HL-60/S4 treated with retinoic acid at 250 ng/mL for 4 days and 3 days (cell line): ENCODE measurements around the gene PRKCH.

ENCODE experiments used
- in situ Hi-C: fragments of 300-500 bp; cut with MboI; formaldehyde crosslinking; loops from 2 replicates; pipeline ENCODE4 v1.7.0; 2022; ENCODE audit warnings: low sequenced_read_pairs

PRKCH gene

GRCh38 chr14:61417883-61418455, 96.6 kb downstream of the PRKCH start:
- in situ Hi-C loops = no loop called here

DNA sequence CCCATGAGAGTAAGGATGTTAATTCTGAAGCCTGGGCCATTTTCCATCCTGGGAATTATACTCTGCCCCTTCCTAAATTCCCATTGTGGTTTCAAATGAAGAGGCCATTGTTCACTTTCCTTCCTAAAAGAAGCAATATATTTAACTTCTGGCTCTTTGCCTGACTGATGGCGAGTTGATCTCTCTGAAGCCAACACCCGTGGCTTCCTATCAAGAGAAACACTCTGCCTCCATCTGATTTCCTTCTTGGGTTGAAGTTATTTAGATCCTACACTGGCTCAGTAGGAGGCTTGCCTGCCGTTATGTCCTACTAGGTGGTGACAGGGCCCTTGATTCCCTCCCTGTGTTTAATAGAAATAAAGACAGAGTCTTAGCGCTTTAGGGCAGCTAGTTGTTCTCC, 97.4 kb downstream of the PRKCH start:
- in situ Hi-C loops = no loop called here

DNA sequence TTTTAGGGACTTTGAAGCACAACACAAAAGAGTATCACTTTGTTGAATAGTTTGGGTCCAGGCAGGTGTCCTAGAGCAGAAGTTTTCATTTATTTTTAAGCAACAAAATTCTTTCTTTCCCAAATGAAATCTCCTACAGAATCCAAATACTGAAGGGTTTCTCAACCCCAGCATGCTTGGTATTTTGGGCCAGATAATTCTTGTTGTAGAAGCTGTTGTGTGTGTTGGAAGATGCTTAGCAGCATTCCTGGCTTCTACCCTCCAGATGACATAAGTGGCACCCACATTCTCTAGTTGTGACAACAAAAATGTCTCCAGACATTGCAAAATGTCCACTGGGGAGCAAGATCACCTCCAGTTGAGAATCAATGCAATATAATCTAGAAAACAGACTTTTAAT, 97.8 kb downstream of the PRKCH start:
- in situ Hi-C loops = no loop called here

DNA sequence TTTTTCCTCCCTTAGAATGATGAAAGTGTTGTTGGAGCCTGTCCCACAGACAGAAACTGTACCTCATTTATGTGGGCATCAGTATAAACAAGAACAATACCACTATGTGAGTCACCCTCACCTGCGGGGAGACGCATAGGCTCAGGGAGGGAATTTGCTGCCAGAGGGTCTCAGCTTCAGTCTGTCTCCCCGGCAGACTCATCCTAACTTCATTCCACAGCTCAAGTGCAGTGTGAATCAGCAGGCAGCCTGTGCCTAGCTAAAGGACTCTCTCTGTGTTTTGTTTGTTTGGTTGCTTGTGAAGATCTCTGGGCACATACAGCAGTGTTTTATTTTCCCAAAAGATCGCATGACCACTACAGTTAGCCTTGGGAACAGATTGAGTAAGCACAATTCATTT, 98.9 kb downstream of the PRKCH start:
- in situ Hi-C loops = no loop called here

DNA sequence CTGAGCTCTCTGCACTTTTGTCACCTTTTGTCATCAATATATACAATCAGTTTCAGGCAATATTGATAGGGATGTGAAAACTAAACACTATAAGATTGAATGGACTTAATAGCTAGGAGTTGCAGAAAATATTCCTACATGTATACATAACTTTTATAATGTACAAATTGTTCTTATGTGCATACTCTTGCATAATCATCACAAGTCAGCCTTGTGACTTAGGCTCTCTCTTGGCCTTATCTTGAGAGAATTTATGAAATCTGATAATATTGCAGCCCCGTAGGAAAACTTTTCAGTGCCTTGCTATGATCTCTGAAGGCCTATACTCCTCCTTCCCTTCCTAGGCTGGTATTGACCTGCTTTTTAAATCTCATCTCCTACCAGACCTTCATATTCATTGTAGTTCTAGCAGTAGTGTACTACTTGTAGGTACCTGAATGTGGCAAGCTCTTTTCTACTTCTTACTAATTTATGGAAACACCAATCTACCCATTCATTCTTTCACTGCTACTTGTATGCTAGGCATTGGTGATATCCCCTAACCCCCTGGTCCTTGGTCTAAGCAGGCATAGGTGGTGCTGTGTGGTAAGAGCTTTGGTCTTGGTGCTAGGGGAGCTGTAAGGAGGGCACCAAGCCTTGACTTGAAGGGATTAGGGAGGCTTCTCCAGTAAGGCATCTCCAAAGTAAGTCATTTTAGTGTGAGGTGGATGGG, 100.0 kb downstream of the PRKCH start:
- in situ Hi-C loops = no loop called here

- in situ Hi-C loops = no loop called here
Observed at GRCh38 chr14:61426048-61426447, 104.7 kb downstream of the PRKCH start.

GRCh38 chr14:61428261-61428660, 106.9 kb downstream of the PRKCH start:
- in situ Hi-C loops = no loop called here

GRCh38 chr14:61429316-61429715, 107.9 kb downstream of the PRKCH start:
- in situ Hi-C loops = no loop called here

DNA sequence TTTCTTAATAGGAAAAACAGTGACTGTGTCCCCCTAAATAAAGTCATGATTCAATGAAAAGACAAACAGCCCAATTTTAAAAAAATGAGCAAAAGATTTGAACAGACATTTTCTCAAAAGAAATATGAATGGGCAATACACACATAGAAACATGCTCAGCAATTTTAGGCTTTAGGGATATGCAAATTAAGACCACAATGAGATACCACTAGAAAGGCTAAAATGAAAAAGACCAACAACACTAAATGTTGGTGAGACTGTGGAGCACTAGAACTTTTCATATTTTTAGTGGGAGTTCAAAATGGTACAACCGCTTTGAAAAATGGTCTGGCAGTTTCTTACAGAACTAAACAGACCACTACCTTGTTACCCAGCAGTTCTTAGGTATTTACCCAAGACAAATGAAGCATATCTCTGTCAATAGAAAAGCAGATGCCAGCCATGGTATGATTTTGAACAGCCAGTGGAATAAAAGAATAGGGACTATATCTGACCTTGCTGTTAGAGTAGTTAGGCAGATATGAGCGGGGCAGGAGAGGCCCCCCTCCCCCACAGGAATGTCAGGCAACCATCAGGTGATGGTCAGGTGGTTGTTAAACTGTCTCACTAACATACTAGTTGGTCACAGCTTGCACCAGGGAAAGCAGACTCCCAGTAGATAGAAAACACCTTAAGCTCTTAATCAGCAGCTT, 108.8 kb downstream of the PRKCH start:
- in situ Hi-C loops = no loop called here

DNA sequence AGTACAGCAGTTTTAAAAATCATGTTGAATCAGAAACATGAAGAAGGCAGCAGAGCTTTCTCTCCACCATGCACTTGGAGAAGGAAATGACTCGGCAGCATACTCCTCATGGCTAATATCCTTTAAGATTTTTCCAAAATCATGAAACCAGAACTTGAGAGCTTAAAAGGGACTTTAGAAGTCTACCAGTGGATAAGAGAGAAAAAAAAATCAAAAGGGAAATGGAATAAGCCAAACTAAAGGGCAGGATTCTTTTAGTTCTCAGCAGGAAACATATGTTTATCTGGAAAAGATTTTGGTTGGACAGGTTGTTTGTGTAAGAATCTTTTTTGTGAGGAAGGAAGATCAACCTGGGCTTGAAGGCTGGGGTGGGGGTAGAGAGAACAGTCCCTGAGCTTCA, 111.8 kb downstream of the PRKCH start:
- in situ Hi-C loops = no loop called here

DNA sequence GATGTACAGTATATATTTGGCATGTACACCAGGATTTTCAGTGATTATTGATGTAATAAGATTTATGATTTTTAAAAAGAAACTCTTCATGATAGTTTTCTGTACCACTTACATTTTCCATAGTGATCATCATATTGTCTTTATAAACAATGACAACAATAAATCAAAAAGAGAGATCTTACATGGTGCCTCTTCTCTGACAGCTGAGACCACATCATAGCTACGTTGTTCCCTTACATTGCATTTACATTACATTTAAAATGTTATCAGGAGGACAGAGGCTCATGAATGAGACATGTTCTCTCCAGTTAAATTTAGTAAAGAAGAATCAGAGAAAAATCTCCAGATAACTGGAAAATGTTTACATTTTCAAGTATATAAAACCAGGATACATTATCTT, 112.4 kb downstream of the PRKCH start:
- in situ Hi-C loops = no loop called here

DNA sequence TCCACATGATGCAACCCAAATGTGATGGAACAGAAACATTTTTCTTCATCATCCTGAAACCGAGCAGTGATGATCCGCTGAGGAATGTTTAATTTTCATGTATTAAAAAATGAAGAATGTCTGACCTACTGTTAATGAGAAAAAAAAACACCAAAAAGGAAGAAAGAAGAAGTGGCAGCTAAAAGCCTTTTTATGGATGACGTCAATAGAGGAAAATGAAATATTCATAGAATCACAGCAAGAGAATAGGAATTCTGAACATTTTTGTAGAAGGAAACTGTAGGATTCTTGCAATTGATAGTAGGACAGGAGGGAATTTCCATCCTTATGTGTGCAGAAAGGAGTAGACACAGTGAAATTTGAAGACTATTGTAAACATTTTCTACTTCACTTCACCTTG, 112.9 kb downstream of the PRKCH start:
- in situ Hi-C loops = no loop called here

- in situ Hi-C loops = no loop called here
Observed at GRCh38 chr14:61435563-61436337, 114.4 kb downstream of the PRKCH start.

GRCh38 chr14:61437381-61437780, 116.0 kb downstream of the PRKCH start:
- in situ Hi-C loops = no loop called here

DNA sequence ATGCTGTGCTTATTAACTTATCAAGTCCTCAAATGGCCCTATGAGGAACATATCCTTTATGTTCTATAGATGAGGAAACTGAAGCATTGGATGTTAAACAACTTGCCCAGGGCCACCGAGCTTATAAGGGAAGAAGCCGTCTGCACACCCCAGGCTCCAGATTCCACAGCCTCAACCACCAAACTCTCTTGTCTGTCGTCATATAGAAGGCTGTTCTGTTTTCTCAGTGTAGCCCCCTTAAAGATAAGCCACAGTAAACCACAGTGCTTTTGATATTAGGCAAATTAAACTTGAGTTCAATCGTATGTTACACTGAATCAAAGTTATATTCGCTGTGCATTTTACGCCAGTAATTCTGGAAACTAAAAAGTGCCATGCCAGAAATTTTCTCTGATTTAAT, 116.7 kb downstream of the PRKCH start:
- in situ Hi-C loops = no loop called here

GRCh38 chr14:61438497-61438859, 117.1 kb downstream of the PRKCH start:
- in situ Hi-C loops = no loop called here

GRCh38 chr14:61438860-61439765, 117.7 kb downstream of the PRKCH start:
- in situ Hi-C loops = no loop called here

DNA sequence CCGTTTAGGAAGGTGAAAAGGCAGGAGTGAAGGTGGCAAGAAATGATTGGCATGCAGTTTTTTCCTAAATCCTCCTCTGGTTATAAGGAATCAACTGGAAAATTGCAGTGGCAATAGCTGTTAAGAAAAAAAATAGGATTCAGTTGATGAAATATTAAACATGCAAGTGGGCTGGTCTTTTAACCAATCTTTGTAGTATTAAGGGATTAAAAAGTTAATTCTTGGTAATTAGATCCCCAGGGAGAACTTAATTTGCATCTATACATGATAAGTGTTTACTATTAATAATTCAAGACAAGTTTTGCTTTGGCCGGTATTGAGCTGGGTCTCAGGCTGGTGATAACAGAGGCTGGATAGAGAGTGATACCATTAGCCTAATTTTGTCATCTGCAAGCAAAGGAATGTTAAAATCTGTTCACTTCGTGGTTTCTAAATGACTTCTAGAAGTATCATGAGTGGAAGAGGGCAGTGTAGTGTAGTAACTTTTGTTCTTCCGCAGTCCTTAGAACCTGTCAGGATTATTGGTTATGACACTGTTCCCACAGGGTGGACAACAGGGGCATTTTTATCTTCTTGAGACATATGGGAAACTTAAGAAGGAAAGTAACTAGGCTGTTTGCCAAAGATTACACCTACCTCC, 118.5 kb downstream of the PRKCH start:
- in situ Hi-C loops = no loop called here

DNA sequence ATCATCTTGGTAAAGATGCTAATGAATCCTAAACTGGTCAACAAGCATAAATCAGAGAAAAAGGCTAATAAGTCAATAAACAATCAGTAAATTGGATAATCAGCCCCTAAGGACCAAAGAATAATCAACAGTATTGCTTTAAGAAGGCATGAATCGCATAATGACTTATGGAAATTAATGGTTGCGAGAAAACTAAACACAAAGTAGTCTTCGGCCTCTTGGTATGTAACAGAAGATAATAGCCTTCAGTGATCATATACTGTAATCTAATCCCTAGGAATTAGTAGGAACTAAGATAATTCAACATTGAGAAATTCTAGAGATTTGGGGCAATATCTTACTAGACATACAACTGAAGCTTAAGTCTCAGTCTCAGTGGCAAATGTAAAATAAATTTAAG, 122.1 kb downstream of the PRKCH start:
- in situ Hi-C loops = no loop called here

DNA sequence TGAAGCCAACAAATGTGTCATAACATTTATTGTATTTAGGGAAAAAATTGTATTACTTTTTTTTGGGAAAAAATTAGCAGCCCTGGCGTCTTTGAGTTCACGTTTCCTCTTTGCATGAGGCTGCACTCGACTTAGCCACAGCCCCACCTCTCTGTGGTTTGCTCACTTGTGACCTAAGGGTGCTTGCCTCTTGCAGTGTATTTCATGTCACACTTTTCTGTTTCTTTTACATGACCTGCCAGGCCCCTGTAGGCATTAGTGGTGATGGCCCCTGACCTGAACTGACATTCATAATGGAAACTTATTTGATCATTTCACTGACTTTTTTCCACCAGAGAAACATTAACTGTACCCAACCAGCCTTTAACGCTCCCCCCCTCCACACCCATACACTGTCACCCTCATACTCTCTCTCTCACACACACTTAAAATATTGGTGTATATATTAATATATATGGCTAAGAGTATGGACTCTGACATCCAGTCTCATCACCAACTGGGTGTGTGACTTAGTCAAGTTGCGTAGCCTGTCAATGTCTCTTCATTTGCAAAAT, 122.9 kb downstream of the PRKCH start:
- in situ Hi-C loops = no loop called here
